OCI-M2 (cell line): ENCODE data around the gene CDK3.

ENCODE experiments used
- DNase-seq: peaks from one replicate; lab custom pipeline; 2025; ENCODE audit not compliant: unreplicated experiment; lab: John Stamatoyannopoulos, UW

The CDK3 gene

DNA sequence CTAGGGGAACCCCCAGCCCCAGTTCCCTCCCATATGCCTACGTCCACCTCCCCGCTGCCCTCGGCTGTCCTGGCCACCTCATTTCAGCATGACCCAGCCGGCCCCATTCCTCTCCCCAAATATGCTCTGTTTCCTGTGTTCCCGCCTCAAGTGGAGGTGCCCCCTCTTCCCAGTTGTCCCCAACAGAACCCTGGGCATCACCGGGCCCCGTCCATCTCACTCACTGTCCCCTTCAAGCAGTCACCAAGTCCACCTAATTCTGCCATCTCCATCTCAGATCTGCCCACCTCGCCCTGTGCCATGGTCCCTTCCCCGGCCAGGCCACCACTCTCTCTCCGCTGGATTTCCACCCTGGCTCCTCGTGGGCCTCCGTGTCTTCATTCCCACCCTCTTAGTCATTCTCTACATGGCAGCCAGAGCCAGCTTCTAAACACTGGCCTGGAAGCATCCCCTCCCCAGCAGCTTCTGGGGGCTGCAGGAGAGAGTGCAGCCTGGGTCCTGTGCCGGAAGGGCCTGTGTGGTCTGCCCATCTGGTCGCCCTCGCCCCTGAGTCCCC lies 12.8 kb downstream of the CDK3 start:
- DNase-seq = no peak

DNA sequence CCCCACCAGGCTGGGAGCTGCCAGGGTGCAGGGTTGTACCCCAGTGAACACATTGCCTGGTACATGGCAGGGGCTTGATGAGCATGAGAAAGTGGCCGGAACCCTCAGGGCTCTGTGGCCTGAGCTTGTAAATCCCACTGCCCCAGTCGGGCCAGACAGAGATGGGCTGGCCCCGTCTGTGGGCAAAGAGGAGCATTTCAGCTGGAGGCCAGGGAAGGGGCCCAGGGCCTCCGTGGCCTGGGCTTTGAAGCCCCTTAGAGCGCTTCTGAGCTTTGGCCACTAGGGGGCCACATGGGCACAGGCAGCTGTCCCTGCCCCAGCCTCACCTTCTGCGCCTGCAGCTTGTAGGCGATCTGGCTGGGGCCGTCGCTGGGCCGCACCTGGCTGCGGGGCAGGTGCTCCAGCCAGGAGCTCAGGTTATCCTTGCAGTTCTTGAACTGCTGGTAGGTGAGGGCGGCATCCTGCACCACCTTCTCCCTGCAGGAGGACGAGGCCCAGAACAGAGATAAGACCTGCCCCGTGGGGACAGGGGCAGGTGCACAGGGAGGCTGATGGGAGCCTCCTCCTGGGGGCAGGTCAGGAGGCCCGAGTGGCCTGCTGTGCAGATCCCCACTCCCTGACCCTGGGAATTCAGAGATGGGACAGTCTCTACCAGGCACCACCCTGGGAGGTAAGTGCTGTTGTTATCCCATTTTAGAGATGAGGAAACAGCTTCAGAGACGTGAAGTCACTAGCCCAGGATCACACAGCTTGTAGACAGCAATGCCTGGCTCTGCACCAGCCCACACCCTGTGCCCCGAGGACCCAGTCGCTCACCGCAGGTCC lies 13.7 kb downstream of the CDK3 start:
- DNase-seq = peak; percentile 31

DNA sequence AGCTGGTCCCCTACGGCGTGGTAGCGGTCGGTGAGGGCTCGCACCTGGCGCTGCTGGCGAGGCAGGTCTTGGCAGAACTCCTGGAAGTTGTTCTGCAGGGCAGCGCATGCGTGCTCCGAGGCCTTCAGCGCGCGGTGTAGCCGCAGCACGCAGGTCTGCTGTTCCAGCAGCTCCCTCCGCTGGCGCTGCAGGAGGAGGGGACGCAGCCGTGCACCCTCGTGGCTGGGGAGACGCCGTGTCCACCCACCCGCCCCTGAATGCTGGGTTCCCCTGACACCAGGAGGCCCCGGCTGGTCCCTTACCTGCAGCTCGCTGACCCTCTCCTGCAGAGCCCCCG lies 14.2 kb downstream of the CDK3 start:
- DNase-seq = no peak

DNA sequence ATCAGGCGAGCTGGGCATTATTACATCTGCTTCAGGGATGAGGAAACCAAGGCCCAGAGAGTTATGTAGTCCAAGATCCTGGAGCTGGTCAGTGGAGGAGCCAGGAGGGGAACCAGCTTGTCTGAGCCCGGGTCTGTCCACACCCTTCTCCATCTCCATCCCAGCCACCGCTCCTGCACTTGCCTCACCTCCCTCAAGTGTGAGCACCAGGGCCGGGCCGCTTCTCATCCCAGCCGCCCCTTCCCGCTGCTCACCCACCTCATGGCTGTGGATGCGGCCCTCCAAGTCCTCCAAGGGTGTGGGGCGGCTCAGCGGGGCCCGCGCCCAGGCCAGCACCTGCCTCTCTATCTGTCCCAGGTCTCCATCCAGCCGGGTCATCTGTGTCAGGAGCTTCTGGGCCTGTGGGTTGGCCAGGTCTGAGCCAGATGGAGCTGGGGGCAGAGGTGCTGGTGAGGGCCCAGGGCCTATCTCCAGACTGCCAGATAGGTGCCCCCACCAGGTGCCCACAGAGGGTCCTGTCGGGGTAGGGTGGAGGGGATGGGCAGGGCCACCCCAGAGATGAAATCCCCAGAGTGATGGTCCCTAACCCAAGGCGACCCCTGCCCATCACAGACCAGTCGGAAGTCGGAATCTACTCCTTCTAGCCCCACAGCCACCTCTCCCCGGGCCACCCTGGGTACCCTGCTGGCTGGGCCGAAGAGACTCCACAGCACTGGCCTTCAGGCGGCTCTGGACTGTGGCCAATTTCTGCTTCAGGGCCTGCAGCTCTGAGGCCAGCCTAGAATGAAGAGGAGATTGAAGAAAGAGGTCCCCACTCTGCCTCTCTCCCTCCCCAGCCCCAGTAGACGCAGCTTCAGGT lies 17.1 kb downstream of the CDK3 start:
- no peak for DNase-seq

DNA sequence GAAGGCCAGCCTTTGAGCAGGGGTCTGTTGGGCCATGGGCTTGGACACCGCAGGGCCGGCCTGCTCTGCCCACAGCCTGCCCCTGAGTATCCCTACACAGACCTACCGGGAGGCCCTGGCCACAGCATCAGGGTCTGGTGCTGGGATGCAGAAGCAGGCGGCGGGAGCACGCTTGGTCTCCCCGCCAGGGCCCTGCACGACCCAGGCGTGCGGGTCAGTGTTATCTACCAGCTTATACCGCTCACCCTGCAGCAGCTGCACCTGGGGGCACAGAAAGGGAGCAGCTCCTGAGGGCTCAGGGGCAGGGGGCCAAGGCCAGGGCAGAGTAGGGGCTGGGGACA lies 17.7 kb downstream of the CDK3 start:
- no peak for DNase-seq

DNA sequence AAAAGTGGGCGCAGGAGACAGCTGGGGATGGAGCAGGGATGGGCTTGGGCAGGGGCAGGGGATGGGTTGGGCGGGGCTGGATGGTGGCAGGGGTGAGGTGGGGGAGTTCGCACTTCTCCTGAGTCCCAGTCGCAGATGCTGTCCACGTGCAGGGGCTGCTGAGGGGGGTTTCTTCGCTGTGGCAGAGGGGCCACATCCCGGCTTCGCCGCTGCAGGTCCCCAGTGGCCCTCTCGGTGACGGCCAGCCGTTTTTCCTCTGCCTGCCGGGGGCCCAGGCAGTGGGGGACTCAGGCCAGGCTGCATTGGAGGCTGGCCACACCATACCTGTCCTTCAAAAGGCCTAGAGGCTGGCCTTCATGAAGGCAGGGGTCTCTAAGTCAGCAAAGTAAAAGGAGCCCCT lies 18.1 kb downstream of the CDK3 start:
- no peak for DNase-seq

DNA sequence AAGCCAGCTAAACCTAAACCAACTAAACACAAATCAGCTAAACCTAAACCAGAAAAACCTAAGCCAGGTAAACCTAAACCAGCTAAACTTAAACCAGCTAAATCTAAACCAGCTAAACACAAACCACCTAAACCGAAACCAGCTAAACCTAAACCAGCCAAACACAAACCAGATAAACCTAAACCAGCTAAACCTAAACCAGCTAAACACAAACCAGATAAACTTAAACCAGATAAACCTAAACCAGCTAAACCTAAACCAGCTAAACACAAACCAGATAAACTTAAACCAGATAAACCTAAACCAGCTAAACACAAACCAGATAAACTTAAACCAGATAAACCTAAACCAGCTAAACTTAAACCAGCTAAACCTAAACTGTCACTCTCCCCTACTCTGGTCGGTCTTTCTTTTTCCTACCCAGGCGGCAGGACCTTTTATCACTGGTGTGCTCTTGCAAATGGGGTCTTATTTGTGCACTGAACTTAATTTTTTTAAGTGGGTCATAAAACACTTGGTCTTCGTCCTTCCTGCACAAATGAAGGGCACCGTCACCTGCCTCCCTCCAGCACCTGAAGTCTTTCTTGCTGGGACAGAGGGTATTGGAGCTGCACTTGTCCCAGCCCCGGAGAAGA lies 19.3 kb downstream of the CDK3 start:
- DNase-seq = no peak

DNA sequence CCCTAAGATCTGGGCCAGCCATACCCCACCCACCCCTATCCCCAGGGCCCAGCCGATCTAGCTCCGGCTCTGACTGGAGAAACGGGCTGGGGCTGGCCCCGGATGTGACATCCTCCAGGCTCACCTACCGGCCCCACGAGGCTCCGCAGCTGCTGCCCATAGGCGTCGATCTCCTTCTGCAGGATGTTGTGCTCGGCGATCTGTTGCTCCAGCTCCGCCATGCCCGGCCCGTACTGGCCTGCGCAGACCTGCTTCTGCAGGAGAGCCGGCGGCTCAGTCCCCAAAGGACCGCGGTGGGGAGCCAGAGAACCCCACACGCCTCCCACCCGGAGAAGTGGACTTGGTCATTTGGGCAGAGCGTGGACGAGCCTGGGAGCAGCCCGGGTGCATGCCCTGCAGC lies 21.6 kb downstream of the CDK3 start:
- no peak for DNase-seq

DNA sequence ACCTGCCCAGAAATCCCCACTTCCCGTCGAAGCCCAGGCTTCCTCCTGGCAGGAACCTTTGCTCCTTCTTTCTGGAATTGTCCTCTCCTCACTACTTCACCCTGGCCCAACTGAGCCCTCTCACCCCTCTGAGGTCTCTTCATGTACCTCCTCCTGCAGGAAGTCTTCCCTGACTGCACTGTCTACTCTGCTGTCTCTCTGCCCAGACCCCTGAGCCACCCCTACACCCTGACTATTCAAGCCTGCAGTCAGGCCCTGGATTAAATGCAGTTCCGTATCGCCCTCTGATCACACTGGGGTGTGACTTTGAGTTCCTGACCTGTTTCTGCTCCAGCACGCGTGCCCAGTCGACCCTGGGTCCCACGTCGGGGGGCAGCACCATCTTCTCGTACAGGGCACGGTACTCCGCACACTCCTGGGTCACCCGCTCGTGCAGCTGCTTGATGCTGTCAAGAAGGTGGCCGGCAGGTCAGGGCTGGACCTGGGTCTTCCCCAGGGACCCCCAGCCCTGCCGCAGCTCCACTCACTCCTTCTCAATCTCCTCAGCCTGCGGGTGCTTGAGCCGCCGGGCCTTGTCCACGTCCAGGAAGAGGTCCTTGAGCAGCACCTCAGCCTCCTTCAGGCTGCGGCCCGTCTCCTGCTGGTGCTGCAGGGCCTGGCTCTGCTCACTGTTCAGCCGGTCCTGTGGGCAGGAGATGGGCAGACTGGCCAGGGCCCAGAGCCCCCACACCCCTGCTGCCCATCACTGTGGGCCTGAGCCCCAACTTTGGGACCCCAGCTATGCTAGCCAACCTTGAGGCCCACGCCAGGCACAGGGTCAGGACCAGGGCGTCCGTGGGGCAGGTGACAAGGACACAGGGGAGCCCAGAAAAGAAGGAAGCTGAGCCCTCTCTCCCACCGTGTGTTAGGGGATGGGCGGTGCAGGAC lies 22.6 kb downstream of the CDK3 start:
- no peak for DNase-seq

DNA sequence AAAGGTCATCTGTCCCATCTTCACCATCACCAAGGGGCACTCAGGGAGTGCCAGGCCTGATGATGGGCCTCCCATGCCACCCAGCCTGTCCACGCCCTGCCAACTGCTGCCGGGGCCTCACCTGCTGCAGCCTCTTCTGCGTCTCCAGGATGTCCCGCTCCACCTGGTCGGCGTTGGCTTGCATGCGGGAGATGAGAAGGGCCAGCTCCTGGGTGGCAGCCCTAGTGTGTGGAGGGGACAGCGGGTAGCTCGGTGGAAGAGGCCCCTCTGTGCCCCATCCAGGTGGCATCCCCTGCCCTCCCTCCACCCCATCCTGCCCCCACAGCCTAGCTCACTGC lies 23.2 kb downstream of the CDK3 start:
- DNase-seq = no peak

DNA sequence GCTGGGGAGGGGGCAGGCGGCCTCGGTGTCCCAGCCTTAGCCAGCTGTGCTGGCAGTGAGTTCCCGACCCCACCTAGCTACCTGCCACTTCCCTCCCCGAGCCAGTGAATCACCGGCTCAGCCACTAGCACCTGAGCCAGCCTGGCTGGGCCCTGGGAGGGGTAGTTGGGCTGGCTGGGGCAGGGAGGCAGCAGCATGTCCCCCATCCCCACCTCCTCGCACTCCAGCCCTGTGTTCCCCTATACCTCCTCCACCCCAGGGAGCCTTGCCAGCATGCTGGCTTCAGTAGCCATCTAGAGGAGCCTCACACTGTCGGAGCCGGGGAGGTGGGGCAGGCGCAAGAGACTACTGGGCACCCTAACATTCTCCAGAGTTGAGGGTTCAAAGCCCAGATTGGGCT lies 23.7 kb downstream of the CDK3 start:
- no peak for DNase-seq

DNA sequence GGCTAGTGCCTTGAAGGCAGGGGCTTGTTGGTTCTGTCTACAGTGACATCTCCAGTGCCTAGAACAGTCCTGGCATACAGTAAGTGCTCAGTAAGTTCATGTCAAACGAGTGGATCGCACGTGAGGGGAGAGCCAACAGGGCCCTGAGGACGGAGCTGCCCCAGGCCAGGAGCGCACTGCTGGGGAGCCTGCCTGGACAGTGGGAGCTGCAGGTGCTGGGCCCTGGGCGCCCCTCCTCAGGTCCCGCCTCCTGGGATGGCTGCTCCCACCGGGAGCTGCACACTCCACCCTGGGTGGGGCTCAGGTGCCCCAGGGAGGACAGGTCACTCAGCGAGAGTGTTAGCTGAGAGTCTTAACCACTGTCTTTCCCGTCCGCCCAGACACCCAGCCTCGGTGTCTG lies 24.6 kb downstream of the CDK3 start:
- no peak for DNase-seq

DNA sequence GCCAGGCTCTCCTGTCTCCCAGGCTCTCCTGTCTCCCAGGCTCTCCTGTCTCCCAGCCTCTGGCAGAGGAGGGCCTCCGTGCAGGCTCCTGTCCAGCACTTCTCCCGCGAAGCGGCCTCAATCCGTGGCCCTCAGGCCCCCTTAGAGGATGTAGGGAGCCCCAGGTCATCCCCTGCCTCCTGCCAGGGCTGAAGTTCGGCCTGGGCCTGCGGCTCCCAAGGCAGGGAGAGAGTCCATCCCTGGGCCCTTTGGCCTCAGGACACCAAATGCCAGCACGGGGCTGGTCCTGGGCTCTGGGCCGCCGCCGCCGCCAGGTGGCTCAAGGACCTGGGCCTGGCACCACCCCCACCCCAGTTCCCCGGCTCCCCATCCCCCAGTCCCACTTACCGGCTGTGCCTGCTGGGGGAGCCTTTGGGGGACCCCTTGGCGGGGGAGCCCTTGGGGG lies 26.1 kb downstream of the CDK3 start:
- DNase-seq = no peak

DNA sequence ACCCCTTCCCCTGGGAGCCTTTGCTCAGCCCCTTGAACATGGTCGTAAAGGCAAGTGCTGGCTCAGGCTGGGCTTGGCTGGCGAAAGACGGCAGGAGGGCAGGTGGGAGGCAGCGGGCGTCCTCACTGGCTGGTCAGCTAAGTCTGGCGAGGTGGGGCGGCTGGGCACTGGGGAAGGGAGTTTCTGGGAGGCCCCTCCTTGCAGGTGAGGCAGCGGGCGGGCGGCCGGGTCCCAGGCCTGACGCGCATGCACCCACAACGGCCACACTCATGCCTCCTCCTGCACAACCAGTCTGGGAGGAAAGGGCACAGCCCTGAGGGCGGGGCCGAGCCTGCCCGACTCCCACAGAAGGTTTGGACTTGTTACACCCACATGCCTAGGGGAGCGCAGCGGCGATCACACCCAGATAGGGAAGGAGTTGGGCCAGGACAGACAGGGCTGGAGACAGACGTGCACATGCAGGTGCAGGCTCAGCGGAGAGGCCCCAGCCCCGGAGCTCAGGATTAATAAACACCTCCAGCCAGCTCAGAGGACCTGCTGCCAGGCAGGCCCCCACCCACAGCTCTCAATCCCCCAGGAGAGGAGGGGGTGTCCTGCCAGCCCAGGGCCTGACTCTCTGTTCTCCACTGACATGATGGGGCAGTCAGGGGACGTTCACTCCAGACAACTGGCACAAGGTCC lies 26.6 kb downstream of the CDK3 start, which contains the start of gene EVPL:
EVPL (minus strand) TSS at position 148 of the 681 bp plus-strand sequence; CDS start at position 40, 108 bp downstream.
- DNase-seq = no peak

DNA sequence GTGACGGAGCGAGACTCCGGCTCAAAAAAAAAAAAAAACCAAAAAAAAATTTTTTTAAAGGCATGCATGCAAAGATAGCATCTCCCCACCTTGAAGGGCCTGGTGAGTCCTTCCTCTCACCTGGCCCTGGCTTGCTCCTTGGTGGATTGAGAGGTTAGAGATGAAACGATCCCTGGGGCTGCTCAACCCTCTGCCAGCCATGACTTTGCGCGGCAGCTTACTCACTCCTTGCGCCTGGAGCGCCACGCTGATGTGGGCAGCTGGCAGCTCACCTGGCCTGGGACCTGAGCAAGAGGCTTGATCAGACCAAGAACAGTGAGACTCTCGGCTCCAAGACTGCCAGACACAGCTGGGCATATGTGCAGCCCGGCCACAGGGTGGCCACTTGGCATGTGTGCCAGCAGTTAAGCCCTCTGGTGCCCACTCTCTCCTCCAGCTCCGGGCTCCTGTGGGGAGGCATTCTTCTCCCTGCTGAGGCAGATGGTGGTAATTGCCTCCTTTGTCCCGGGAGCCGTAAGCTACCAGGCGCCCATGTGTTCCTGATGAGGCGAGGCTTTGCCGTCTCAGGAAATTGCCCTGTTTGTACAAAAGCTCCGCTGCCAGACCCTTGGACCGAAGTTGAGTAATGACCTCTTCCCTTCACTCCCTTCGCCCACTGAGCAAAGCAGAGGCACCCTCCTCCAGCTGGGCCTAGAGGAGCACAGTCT lies 31.6 kb downstream of the CDK3 start:
- no peak for DNase-seq

DNA sequence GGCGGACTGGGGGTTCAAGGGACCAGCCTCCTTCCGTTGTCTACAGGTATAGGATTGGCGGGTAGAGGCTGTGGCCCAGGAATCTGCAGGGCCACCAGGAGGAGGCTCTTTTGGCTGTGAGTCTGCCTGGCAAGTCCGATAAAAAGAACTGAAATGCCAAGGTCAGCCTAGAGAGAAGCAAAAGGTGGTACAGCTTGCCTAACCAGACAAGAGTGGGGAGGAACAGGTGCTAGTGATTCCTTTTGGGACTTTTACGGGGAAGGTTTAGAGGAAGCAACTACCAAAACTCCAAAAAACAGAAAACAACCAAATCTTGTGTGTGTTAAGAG lies 32.1 kb downstream of the CDK3 start:
- no peak for DNase-seq

DNA sequence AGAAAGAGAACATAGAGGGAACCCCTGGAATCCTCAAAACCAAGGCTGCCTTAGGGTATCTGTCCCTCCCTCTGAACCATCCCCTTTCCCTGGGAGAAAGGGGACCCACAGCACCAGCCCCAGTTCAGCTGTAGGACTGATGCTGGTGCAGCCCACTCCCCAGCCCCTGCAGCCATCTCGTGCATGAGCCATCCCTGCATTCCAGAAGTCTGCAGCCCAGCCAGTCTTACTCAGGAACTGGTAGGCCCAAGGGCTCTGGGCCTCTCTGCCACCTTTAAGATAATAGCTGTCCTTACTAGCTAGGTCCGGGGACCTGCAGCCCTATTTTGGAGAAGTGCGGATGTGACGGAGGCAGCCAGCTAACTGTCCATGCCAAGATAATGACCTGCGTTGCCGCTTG lies 32.5 kb downstream of the CDK3 start:
- no peak for DNase-seq

DNA sequence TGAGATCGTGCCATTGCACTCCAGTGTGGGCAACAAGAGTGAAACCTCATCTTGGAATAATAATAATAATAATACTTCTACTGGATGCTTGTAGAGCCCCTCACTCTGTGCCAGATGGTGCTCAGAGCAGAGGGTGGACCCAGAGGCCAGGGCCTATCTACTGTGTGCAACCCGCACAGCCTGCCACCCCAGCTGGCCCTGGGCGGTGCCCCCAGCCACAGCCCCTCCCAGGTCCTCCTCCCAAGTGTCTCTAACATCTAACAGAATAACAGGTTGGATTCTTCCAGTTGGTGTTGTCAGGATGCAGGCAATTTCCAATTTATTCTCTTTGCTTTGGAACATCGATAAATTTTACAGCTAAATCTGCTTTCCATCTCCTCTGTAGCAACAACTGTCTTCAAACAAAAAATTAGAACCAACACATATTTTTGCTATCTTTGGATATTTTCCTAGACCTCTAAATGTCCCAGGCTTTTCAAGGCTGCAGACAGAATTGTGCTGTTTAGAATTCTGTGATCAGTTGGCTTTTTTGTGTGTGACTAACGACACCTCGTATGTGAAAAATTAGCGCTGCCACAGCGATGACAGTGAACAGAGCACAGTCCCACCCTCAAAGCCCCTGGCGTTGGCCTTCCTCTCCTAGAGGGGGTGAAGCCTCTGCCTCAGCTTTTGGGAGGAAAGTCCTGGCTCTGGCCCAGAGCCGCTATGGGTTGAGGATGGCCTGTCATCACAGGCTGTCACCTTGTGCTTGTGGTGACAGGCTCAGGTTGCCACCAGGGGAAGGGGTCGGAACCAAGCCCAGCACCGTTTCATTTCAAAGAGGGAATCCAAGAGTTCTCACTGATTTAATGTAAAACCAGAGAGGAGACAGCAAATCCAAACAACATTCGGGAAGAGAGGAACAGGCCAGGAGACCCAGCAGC lies 34.0 kb downstream of the CDK3 start:
- DNase-seq = no peak
